ENCODE results near the gene ZDHHC4. TPM values are rescaled to one million over a fixed set of nuclear protein-coding genes. Genes with fewer than 3 reads are reported as not detected.
"Not testable (repeated sequence)": the region's sequence is repeated elsewhere in the genome, so short reads cannot be mapped to it uniquely, and the experiment has no call there.

The ZDHHC4 gene
- polyA plus RNA-seq, 2 donors = 13.6 to 26.1 TPM

GRCh38 chr7:6630007-6630849, 53.0 kb downstream of the ZDHHC4 start:
- Histone ChIP-seq H3K9me3 (ENCODE audit: control insufficient read depth in 2 of 2, insufficient read depth in 1 of 2, low read depth in 1 of 2, low read length in 1 of 2) (no peaks in the 10 kb centered on the region), H3K4me3 (ENCODE audit: low read depth in 1 of 2, low read length in 2 of 2) (no peak overlapping the region), H3K36me3 (ENCODE audit: control insufficient read depth in 2 of 2, insufficient read depth in 2 of 2, low read length in 1 of 2) (no peaks in the 10 kb centered on the region), H3K27ac (ENCODE audit: low read depth in 2 of 2, low read length in 1 of 2) (peak overlapping the region; percentile 32 to 76), H3K4me1 (ENCODE audit: control insufficient read depth in 2 of 2, insufficient read depth in 2 of 2, low read length in 1 of 2) (peaks cover 3 to 21% of the 10 kb centered on the region in 2 donors), H3K27me3 (ENCODE audit: control insufficient read depth in 1 of 2, insufficient read depth in 2 of 2, low read length in 2 of 2) (no peaks in the 10 kb centered on the region)
- WGBS, 2 donors = 56 to 65% methylated on average over 11 of the region's 11 CpGs

DNA sequence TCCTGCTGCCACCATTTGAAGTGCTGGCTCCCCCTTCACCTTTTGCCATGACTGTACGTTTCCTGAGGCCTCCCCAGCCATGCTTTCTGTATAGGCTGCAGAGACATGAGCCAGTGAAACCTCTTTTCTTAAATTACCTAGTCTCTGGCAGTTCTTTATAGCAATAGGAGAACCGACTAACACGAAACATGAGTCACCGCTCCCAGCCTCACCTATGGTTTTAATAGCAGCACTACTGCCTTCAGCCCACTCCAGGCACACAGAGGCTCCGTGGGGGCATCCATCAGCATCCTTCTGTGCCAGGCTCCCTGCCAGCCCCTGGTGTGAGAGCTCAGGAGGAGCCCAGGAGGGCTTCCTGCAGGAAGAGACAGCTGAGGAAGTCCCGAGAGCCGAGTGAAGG, 54.4 kb downstream of the ZDHHC4 start:
- H3K4me3 ChIP-seq (ENCODE audit: low read depth in 1 of 2, low read length in 2 of 2) = no peak overlapping the region
- no peaks in the 10 kb centered on the region for H3K36me3 ChIP-seq (ENCODE audit: control insufficient read depth in 2 of 2, insufficient read depth in 2 of 2, low read length in 1 of 2)
- no peaks in the 10 kb centered on the region for H3K9me3 ChIP-seq (ENCODE audit: control insufficient read depth in 2 of 2, insufficient read depth in 1 of 2, low read depth in 1 of 2, low read length in 1 of 2)
- 61 to 62% methylated on average over 7 of the region's 7 CpGs for WGBS, 2 donors
- H3K4me1 ChIP-seq (ENCODE audit: control insufficient read depth in 2 of 2, insufficient read depth in 2 of 2, low read length in 1 of 2) = peaks cover 3 to 28% of the 10 kb centered on the region in 2 donors
- peak overlapping the region; percentile 56 to 77 for H3K27ac ChIP-seq (ENCODE audit: low read depth in 2 of 2, low read length in 1 of 2)
- no peaks in the 10 kb centered on the region for H3K27me3 ChIP-seq (ENCODE audit: control insufficient read depth in 1 of 2, insufficient read depth in 2 of 2, low read length in 2 of 2)

DNA sequence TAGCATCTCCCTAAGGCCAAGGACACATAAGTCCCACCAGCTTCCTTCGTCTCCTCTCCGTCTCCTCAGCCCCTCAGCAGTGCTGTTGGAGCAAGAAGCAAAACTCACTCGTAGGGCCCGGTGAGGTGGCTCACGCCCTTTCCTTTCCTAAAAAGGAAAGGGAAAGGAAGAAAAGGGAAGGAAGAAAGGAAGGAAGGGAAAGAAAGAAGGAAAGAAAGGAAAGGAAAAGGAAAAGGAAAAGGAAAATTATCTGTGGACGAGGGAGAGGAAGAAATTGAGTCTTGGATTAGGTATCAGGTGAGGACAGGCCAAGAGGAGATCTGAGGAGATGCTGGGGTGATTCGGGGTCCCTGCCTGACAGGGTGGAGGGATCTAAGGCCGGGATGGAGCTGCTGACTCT, 56.8 kb downstream of the ZDHHC4 start:
- Histone ChIP-seq H3K4me1 (ENCODE audit: control insufficient read depth in 2 of 2, insufficient read depth in 2 of 2, low read length in 1 of 2) (peaks cover 0 to 25% of the 10 kb centered on the region in 2 donors), H3K27ac (ENCODE audit: low read depth in 2 of 2, low read length in 1 of 2) (no peak overlapping the region), H3K9me3 (ENCODE audit: control insufficient read depth in 2 of 2, insufficient read depth in 1 of 2, low read depth in 1 of 2, low read length in 1 of 2) (no peaks in the 10 kb centered on the region), H3K4me3 (ENCODE audit: low read depth in 1 of 2, low read length in 2 of 2) (no peak overlapping the region), H3K27me3 (ENCODE audit: control insufficient read depth in 1 of 2, insufficient read depth in 2 of 2, low read length in 2 of 2) (no peaks in the 10 kb centered on the region), H3K36me3 (ENCODE audit: control insufficient read depth in 2 of 2, insufficient read depth in 2 of 2, low read length in 1 of 2) (no peaks in the 10 kb centered on the region)
- 79 to 81% methylated on average over 8 of the region's 8 CpGs for WGBS, 2 donors

GRCh38 chr7:6634971-6635370, 57.7 kb downstream of the ZDHHC4 start:
- not testable (repeated sequence) for H3K36me3 ChIP-seq (ENCODE audit: control insufficient read depth in 2 of 2, insufficient read depth in 2 of 2, low read length in 1 of 2); H3K27me3 ChIP-seq (ENCODE audit: control insufficient read depth in 1 of 2, insufficient read depth in 2 of 2, low read length in 2 of 2); H3K9me3 ChIP-seq (ENCODE audit: control insufficient read depth in 2 of 2, insufficient read depth in 1 of 2, low read depth in 1 of 2, low read length in 1 of 2); H3K4me3 ChIP-seq (ENCODE audit: low read depth in 1 of 2, low read length in 2 of 2)
- H3K4me1 ChIP-seq (ENCODE audit: control insufficient read depth in 2 of 2, insufficient read depth in 2 of 2, low read length in 1 of 2) = peaks cover 0 to 23% of the 10 kb centered on the region in 2 donors
- H3K27ac ChIP-seq (ENCODE audit: low read depth in 2 of 2, low read length in 1 of 2) = peak overlapping the region in 1 of 2 donors; percentile 27
- 73 to 87% methylated on average over 5 of the region's 5 CpGs for WGBS, 2 donors

DNA sequence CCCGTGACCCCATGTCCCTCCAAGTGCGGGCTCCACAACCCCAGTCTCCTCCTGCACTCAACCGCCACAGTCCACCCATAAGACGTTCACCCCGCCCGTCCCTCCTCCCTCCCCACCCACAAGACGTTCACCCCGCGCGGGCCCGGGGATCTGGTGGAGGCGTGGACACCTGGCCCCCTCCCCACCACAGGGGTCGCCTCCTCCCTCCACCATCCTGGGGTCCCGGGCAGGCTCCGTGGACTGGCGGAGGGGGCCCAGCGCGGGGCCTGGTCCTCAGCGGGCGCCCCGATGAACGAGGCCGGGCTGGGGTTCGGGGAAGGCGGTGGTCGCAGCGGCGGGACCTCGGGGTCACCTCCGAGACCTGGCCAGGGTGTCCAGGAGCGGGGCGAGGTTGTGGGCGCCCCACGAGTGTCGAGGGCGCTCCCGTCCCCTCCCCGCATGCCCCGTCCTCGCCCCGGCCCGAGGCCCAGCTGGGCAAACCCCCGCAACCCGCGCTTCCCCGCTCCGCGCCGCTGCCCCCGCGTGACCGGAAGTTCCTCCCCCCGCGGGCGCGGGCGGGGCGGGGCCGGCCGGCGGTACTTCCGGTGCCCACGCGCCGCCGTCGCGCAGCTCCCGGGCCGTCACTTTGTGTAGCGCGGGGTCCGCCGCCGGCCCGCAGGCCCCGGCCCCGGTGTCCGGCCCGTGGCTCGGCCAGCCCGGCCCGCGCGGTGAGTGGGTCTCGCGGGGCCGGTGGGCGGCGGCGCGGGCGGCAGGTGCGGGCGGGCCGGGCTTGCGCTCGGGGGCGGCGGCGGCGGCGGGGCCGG, 59.7 kb downstream of the ZDHHC4 start, which contains the start of gene ZNF316:
ZNF316 (plus strand) TSS at position 578 of the 803 bp plus-strand sequence. CDS start 5,092 bp downstream, outside the sequence.
- H3K27me3 ChIP-seq (ENCODE audit: control insufficient read depth in 1 of 2, insufficient read depth in 2 of 2, low read length in 2 of 2) = no peaks in the 10 kb centered on the region
- H3K27ac ChIP-seq (ENCODE audit: low read depth in 2 of 2, low read length in 1 of 2) = peak within 1 kb of the TSS; percentile 57 to 80
- H3K9me3 ChIP-seq (ENCODE audit: control insufficient read depth in 2 of 2, insufficient read depth in 1 of 2, low read depth in 1 of 2, low read length in 1 of 2) = peaks cover 0 to 2% of the 10 kb centered on the region in 2 donors
- H3K4me3 ChIP-seq (ENCODE audit: low read depth in 1 of 2, low read length in 2 of 2) = peak within 1 kb of the TSS; percentile 75 to 86
- H3K4me1 ChIP-seq (ENCODE audit: control insufficient read depth in 2 of 2, insufficient read depth in 2 of 2, low read length in 1 of 2) = peaks cover 0 to 16% of the 10 kb centered on the region in 2 donors
- H3K36me3 ChIP-seq (ENCODE audit: control insufficient read depth in 2 of 2, insufficient read depth in 2 of 2, low read length in 1 of 2) = peaks cover 4 to 5% of the 10 kb centered on the region in 2 donors
- WGBS, 2 donors = 1% methylated on average over 43 to 104 of the region's 104 CpGs

GRCh38 chr7:6637544-6638229, 60.4 kb downstream of the ZDHHC4 start:
- Histone ChIP-seq H3K36me3 (ENCODE audit: control insufficient read depth in 2 of 2, insufficient read depth in 2 of 2, low read length in 1 of 2) (peaks cover 5 to 12% of the 10 kb centered on the region in 2 donors), H3K4me1 (ENCODE audit: control insufficient read depth in 2 of 2, insufficient read depth in 2 of 2, low read length in 1 of 2) (peaks cover 0 to 15% of the 10 kb centered on the region in 2 donors), H3K27me3 (ENCODE audit: control insufficient read depth in 1 of 2, insufficient read depth in 2 of 2, low read length in 2 of 2) (no peaks in the 10 kb centered on the region), H3K9me3 (ENCODE audit: control insufficient read depth in 2 of 2, insufficient read depth in 1 of 2, low read depth in 1 of 2, low read length in 1 of 2) (peaks cover 0 to 2% of the 10 kb centered on the region in 2 donors), H3K27ac (ENCODE audit: low read depth in 2 of 2, low read length in 1 of 2) (peak overlapping the region; percentile 32 to 80), H3K4me3 (ENCODE audit: low read depth in 1 of 2, low read length in 2 of 2) (peak overlapping the region; percentile 75 to 86)
- 1 to 2% methylated on average over 40 to 60 of the region's 60 CpGs for WGBS, 2 donors

Other genes starting within 250 kb of the ZDHHC4 start
- 1 to 10 TPM; 9.2 to 9.6 TPM for gene FAM220A, start 228.5 kb upstream of the ZDHHC4 start, polyA plus RNA-seq
- gene RAC1, start 202.9 kb upstream of the ZDHHC4 start, polyA plus RNA-seq = 100 to 1,000 TPM; 440 to 451 TPM
- gene DAGLB, start 129.5 kb upstream of the ZDHHC4 start, polyA plus RNA-seq = 1 to 10 TPM; 8.4 to 9.2 TPM
- gene KDELR2, start 93.3 kb upstream of the ZDHHC4 start, polyA plus RNA-seq = 10 to 100 TPM; 42.1 to 52.2 TPM
- gene GRID2IP, start 26.0 kb upstream of the ZDHHC4 start, polyA plus RNA-seq = under 1 TPM; 0.39 to 0.44 TPM
- gene INTS15, start 12.6 kb downstream of the ZDHHC4 start, polyA plus RNA-seq = 10 to 100 TPM in 1 of 2 donors, 1 to 10 TPM in 1; 8.9 to 11.8 TPM
- 1 to 10 TPM in 1 of 2 donors, under 1 TPM in 1; 0.35 to 1.2 TPM for gene ZNF853, start 38.2 kb downstream of the ZDHHC4 start, polyA plus RNA-seq
- 10 to 100 TPM; 11.9 to 21.1 TPM for gene ZNF316, start 59.9 kb downstream of the ZDHHC4 start, polyA plus RNA-seq
- 1 to 10 TPM; 7.0 to 7.9 TPM for gene ZNF12, start 129.5 kb downstream of the ZDHHC4 start, polyA plus RNA-seq
- gene RSPH10B2, start 176.6 kb downstream of the ZDHHC4 start, polyA plus RNA-seq = under 1 TPM; 0.04 to 0.10 TPM
- gene CCZ1B, start 248.8 kb downstream of the ZDHHC4 start, polyA plus RNA-seq = 10 to 100 TPM; 20.5 to 40.3 TPM

Measured in esophagus (tissue), 2 donors.